ENCODE measurements around the gene AGR3.
"Not testable (repeated sequence)": the region's sequence is repeated elsewhere in the genome, so short reads cannot be mapped to it uniquely, and the experiment has no call there.

Gene AGR3

GRCh38 chr7:16900209-16900768, 18.5 kb upstream of the AGR3 start:
- H3K27ac ChIP-seq, result peak overlapping the region; percentile 26
- DNase-seq (ENCODE audit: low read depth, low spot score), result no peak

- H3K27ac ChIP-seq, result no peak overlapping the region
- DNase-seq (ENCODE audit: low read depth, low spot score), result no peak
Observed at GRCh38 chr7:16891874-16892643, 10.3 kb upstream of the AGR3 start.

- peak; percentile 29 for DNase-seq (ENCODE audit: low read depth, low spot score)
- no peak overlapping the region for H3K27ac ChIP-seq
Observed at GRCh38 chr7:16891338-16891737, 9.6 kb upstream of the AGR3 start.

GRCh38 chr7:16889851-16890415, 8.2 kb upstream of the AGR3 start:
- H3K27ac ChIP-seq, result no peak overlapping the region
- DNase-seq (ENCODE audit: low read depth, low spot score), result no peak

- no peak for DNase-seq (ENCODE audit: low read depth, low spot score)
- H3K27ac ChIP-seq, result no peak overlapping the region
Observed at GRCh38 chr7:16889305-16889704, 7.5 kb upstream of the AGR3 start.

- no peak overlapping the region for H3K27ac ChIP-seq
- no peak for DNase-seq (ENCODE audit: low read depth, low spot score)
Observed at GRCh38 chr7:16883918-16884317, 2.1 kb upstream of the AGR3 start.

GRCh38 chr7:16880554-16880953, 1.2 kb downstream of the AGR3 start:
- no peak overlapping the region for H3K27ac ChIP-seq

GRCh38 chr7:16879181-16879580, 2.6 kb downstream of the AGR3 start:
- no peak overlapping the region for H3K27ac ChIP-seq
- DNase-seq (ENCODE audit: low read depth, low spot score), result no peak

More at GRCh38 chr7:16880554-16880953, 1.2 kb downstream of the AGR3 start:
- no peak for DNase-seq (ENCODE audit: low read depth, low spot score)

GRCh38 chr7:16875861-16876260, 5.9 kb downstream of the AGR3 start:
- no peak for DNase-seq (ENCODE audit: low read depth, low spot score)
- H3K27ac ChIP-seq, result no peak overlapping the region

- H3K27ac ChIP-seq, result no peak overlapping the region
- DNase-seq (ENCODE audit: low read depth, low spot score), result no peak
Observed at GRCh38 chr7:16874066-16874465, 7.7 kb downstream of the AGR3 start.

- DNase-seq (ENCODE audit: low read depth, low spot score), result no peak
- no peak overlapping the region for H3K27ac ChIP-seq
Observed at GRCh38 chr7:16867328-16867727, 14.5 kb downstream of the AGR3 start.

GRCh38 chr7:16853189-16853588, 28.6 kb downstream of the AGR3 start:
- H3K27ac ChIP-seq; DNase-seq (ENCODE audit: low read depth, low spot score): not testable (repeated sequence)

GRCh38 chr7:16851829-16852228, 30.0 kb downstream of the AGR3 start:
- no peak for DNase-seq (ENCODE audit: low read depth, low spot score)
- no peak overlapping the region for H3K27ac ChIP-seq

- no peak overlapping the region for H3K27ac ChIP-seq
- no peak for DNase-seq (ENCODE audit: low read depth, low spot score)
Observed at GRCh38 chr7:16850614-16851466, 30.9 kb downstream of the AGR3 start.

GRCh38 chr7:16849296-16850148, 32.3 kb downstream of the AGR3 start:
- DNase-seq (ENCODE audit: low read depth, low spot score), result no peak
- no peak overlapping the region for H3K27ac ChIP-seq

- peak; percentile 24 for DNase-seq (ENCODE audit: low read depth, low spot score)
- peak overlapping the region; percentile 22 for H3K27ac ChIP-seq
Observed at GRCh38 chr7:16847381-16847860, 34.4 kb downstream of the AGR3 start.

GRCh38 chr7:16846601-16847165, 35.1 kb downstream of the AGR3 start:
- H3K27ac ChIP-seq, result peak overlapping the region; percentile 22
- DNase-seq (ENCODE audit: low read depth, low spot score), result no peak

GRCh38 chr7:16845746-16846145, 36.0 kb downstream of the AGR3 start:
- DNase-seq (ENCODE audit: low read depth, low spot score), result no peak
- no peak overlapping the region for H3K27ac ChIP-seq

- H3K27ac ChIP-seq, result no peak overlapping the region
- no peak for DNase-seq (ENCODE audit: low read depth, low spot score)
Observed at GRCh38 chr7:16841681-16842080, 40.1 kb downstream of the AGR3 start.
